Fibroblast of the aortic adventitia (primary cell): ENCODE results near the gene IL25. TPM values are rescaled to one million over a fixed set of nuclear protein-coding genes. Genes with fewer than 3 reads are reported as not detected.
"Not testable (repeated sequence)": the region's sequence is repeated elsewhere in the genome, so short reads cannot be mapped to it uniquely, and the experiment has no call there.

Experiments used
- DNase-seq: peaks from one replicate; pipeline ENCODE4 v3.0.0-alpha.2; 2010; ENCODE audit warnings: low read depth
- H3K4me3 ChIP-seq: 2 replicates; pipeline ENCODE4 v1.5.1; 2011; ENCODE audit warnings: low read depth, mild to moderate bottlenecking, control low read depth, low read length, moderate library complexity
- total RNA-seq: library from RNA; depleted of rRNA; stranded (reverse); fragments of >200 nt; gene quantifications from 2 replicates; pipeline ENCODE4 v1.2.3, GENCODE V29; 2012; ENCODE audit warnings: low replicate concordance
- TF ChIP-seq, protein P1 (sequence below): IDR thresholded peaks from 2 replicates; pipeline ENCODE4 v1.5.1; 2011; ENCODE audit warnings: mild to moderate bottlenecking, low read length, control low read depth, inconsistent platforms; ENCODE audit not compliant: insufficient read depth

The IL25 gene
- total RNA-seq, 1 donor: not detected

DNA sequence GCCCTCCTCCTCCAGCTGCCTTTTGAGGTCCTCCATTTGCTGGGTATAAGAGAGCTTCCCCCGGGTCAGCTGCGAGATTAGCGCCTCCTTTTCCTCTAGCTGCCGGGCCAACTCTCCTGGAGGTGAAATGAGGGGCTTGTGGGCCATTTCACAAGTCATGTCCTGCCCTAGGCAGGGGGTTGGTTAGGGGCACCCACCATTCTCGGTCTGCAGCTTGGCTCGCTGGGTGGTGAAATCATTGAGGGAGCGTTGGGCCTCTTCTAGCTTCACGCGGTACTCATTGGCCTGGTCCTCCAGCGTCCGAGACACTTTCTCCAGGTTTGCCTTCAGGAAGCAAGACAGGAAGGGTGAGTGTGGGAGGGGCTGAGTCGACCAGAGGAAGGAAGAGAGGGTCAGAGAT lies 16.8 kb downstream of the IL25 start:
- no peak for DNase-seq
- H3K4me3 ChIP-seq: no peak overlapping the region
- TF ChIP-seq, protein P1, sequence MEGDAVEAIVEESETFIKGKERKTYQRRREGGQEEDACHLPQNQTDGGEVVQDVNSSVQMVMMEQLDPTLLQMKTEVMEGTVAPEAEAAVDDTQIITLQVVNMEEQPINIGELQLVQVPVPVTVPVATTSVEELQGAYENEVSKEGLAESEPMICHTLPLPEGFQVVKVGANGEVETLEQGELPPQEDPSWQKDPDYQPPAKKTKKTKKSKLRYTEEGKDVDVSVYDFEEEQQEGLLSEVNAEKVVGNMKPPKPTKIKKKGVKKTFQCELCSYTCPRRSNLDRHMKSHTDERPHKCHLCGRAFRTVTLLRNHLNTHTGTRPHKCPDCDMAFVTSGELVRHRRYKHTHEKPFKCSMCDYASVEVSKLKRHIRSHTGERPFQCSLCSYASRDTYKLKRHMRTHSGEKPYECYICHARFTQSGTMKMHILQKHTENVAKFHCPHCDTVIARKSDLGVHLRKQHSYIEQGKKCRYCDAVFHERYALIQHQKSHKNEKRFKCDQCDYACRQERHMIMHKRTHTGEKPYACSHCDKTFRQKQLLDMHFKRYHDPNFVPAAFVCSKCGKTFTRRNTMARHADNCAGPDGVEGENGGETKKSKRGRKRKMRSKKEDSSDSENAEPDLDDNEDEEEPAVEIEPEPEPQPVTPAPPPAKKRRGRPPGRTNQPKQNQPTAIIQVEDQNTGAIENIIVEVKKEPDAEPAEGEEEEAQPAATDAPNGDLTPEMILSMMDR: no peak

DNA sequence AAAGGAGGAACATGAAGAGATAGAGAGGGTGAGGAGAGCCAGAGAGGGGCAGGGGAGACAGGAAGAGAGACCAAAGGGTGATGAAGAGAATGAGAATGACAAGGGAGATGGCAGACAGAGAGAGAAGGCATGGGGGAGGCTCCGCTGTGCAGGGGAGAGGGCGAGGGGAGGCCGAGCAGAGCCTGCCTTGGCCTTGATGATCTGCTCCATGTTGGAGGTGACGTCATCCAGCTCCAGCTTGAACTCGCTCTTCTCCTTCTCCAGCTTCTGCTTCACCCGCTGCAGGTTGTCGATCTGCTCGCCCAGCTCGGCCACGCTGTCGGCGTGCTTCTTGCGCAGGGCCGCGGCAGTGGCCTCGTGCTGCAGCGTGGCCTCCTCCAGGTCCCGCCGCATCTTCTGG lies 17.3 kb downstream of the IL25 start:
- not testable (repeated sequence) for DNase-seq, H3K4me3 ChIP-seq

DNA sequence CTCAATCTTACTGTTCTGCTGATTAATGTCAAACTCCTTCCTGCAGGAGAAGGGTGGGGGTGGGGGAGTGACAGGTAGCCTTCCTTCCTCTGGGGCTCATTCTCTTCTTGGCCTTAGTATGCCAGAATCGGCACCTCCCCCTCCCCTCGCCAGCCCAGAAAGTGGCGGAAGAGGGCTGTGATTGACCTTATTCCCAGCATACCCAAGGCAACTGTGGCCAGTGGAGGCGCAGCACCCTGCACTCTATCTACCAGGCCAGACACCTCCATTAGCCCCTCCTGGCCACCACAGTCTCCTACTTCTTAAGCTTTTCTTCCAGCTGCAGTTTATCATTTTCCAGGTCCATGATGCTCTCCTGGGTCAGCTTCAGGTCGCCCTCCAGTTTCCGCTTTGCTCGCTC lies 20.0 kb downstream of the IL25 start:
- TF ChIP-seq, protein P1: no peak
- no peak for DNase-seq
- no peak overlapping the region for H3K4me3 ChIP-seq

DNA sequence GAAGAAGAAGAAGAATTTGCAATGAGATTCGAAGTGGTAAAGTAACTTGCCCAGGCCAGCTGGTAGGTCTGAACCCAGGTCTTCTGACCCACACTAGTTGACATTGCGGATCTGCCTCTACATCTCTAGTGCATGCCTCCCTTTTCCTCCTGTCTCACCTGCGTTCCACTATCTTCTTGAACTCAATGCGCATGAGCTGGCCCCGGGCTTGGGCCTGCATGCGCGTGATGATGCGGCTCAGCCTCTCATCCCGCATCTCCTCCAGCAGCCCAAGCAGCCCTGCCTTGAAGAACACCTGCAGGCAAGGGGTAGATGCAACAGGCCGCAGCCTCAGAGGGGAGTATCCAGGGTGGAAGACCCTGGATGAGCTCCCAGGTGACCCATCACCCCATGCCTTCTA lies 23.5 kb downstream of the IL25 start:
- TF ChIP-seq, protein P1: no peak
- H3K4me3 ChIP-seq: no peak overlapping the region
- DNase-seq: no peak

DNA sequence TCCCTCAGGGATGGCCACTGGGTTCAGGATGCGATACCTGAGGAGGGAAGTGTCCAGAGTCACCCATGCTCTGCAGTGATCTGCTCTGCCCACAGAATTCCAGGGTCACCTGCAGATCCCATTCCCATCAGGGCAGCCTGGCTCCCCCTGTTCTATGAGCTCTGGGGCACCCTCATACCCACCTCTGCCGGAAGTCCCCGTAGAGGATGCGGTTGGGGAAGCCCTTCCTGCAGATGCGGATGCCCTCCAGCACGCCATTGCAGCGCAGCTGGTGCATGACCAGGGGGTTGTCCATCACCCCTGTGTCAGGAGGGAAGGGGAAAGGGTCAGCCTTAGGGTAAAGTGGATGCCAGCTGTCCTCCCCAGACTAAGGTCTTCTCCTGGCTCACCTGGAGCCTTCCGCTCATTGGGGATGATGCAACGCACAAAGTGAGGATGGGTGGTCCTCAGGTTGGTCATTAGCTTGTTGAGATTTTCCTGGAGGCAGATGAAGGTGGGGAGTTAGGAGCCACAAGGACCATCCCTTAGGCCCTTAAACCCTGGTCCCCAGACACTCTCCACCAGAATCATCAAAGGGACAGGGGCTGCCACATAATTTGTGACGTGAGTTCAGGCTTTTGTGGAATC lies 24.3 kb downstream of the IL25 start:
- TF ChIP-seq, protein P1: no peak
- no peak overlapping the region for H3K4me3 ChIP-seq
- DNase-seq: no peak

DNA sequence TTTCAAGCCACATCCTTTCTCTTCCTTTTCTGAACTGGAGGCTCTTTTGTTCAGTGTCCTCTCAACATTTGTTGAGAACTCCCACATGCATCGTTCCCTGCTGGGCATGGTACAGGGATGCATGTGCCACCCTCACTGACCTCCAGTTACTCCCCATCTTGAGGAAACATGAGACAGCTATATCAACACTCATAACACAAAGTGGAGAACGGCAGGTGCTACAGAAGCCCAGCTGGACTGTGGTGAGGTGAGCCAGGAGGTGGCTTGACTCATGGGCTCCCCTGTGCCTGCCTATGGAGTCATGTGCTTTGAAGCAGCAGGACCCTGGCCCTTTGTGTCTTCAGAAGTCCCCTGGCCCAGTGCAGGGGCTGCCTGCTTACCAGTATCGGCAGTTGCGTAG lies 25.7 kb downstream of the IL25 start:
- no peak for DNase-seq

DNA sequence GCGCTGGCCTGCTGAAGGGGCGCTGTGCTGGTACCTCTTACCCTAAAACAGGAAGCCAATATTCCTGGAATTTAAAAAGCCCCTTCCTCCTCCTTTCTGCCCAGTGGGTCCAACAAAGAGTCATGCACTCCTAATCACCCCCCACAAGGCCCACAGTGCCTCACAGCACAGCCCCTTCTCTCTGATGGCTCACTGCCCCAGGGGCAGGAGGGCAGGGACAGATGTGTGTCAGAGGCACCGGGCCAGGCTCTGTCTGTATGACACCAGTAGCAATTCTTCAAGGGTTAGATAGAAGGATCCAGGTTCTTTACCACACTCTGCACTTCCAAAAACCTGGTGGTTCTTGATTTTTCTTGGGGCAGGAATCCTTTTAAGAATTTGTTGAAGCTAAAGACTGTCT lies 26.5 kb downstream of the IL25 start:
- TF ChIP-seq, protein P1: no peak
- no peak overlapping the region for H3K4me3 ChIP-seq
- no peak for DNase-seq

More for the DNA sequence above, 25.7 kb downstream of the IL25 start:
- TF ChIP-seq, protein P1: no peak
- H3K4me3 ChIP-seq: no peak overlapping the region
